ENCODE measurements around the gene SLC35B1. TPM values are rescaled to one million over a fixed set of nuclear protein-coding genes. Genes with fewer than 3 reads are reported as not detected.

The SLC35B1 gene
- total RNA-seq, 2 experiments from 2014 or later, result 51.2 to 51.4 TPM

GRCh38 chr17:49692751-49693150 is 15.0 kb downstream of the SLC35B1 start:
- no peaks in the 10 kb centered on the region for H3K36me3 ChIP-seq (ENCODE audit: insufficient read depth, low read length)
- peaks cover 18% of the 10 kb centered on the region for H3K4me1 ChIP-seq (ENCODE audit: insufficient read depth, low read length, poor library complexity, severe bottlenecking)
- POLR2A ChIA-PET, result interaction anchor here (0.6 kb wide), 1 partner anchor 262 kb away, joined by 4 read pairs; no protein-coding TSS in a partner anchor
- no TSS peak for BruUV-seq (replicated peaks)
- intact Hi-C loops (cut with micrococcal nuclease; ENCODE audit: unreplicated experiment), result no loop called here
- TF ChIP-seq EZH2phosphoT487 (IDR thresholded peaks at IDR 0.05; ENCODE audit: borderline replicate concordance, low read depth, low read length) (no peak), CTCF (conservative IDR thresholded peaks at IDR 0.05; ENCODE audit: low read length) (no peak)
- DNase-seq (ENCODE audit: low spot score), result no peak
- no peak overlapping the region for H3K4me3 ChIP-seq (ENCODE audit: low read depth, low read length, poor library complexity, severe bottlenecking)
- CTCF ChIA-PET (ENCODE audit: unreplicated experiment), result no interaction called here
- no peak overlapping the region for H3K27ac ChIP-seq (ENCODE audit: low read depth, low read length, poor library complexity, severe bottlenecking)
- no peak overlapping the region for H2AFZ ChIP-seq (ENCODE audit: low read length)
- no peaks in the 10 kb centered on the region for H4K20me1 ChIP-seq (ENCODE audit: insufficient read depth, low read length)
- H3K4me2 ChIP-seq (ENCODE audit: low read length), result no peak overlapping the region
- H3K79me2 ChIP-seq (ENCODE audit: insufficient read depth, low read depth, low read length), result no peaks in the 10 kb centered on the region
- H3K9me3 ChIP-seq (ENCODE audit: low read length), result no peaks in the 10 kb centered on the region
- H3K9me2 ChIP-seq (ENCODE audit: insufficient read depth, low read length), result no peaks in the 10 kb centered on the region

- TF ChIP-seq CTCF (conservative IDR thresholded peaks at IDR 0.05; ENCODE audit: low read length), result no peak
- no peak for TF ChIP-seq EZH2phosphoT487 (IDR thresholded peaks at IDR 0.05; ENCODE audit: borderline replicate concordance, low read depth, low read length)
- ChIA-PET CTCF (ENCODE audit: unreplicated experiment) (no interaction called here), POLR2A (interaction anchor here (0.6 kb wide), 1 partner anchor 261 kb away, joined by 4 read pairs; no protein-coding TSS in a partner anchor)
- H3K9me2 ChIP-seq (ENCODE audit: insufficient read depth, low read length), result no peaks in the 10 kb centered on the region
- no peak overlapping the region for H3K4me3 ChIP-seq (ENCODE audit: low read depth, low read length, poor library complexity, severe bottlenecking)
- no TSS peak for BruUV-seq (replicated peaks)
- no peak overlapping the region for H3K27ac ChIP-seq (ENCODE audit: low read depth, low read length, poor library complexity, severe bottlenecking)
- no peaks in the 10 kb centered on the region for H4K20me1 ChIP-seq (ENCODE audit: insufficient read depth, low read length)
- peaks cover 25% of the 10 kb centered on the region for H3K4me1 ChIP-seq (ENCODE audit: insufficient read depth, low read length, poor library complexity, severe bottlenecking)
- DNase-seq (ENCODE audit: low spot score), result no peak
- no peaks in the 10 kb centered on the region for H3K36me3 ChIP-seq (ENCODE audit: insufficient read depth, low read length)
- intact Hi-C loops (cut with micrococcal nuclease; ENCODE audit: unreplicated experiment), result no loop called here
- no peaks in the 10 kb centered on the region for H3K9me3 ChIP-seq (ENCODE audit: low read length)
- H3K79me2 ChIP-seq (ENCODE audit: insufficient read depth, low read depth, low read length), result no peaks in the 10 kb centered on the region
- H3K4me2 ChIP-seq (ENCODE audit: low read length), result no peak overlapping the region
- no peak overlapping the region for H2AFZ ChIP-seq (ENCODE audit: low read length)
Observed at GRCh38 chr17:49691677-49692191, 16.0 kb downstream of the SLC35B1 start.

- Histone ChIP-seq H3K4me2 (ENCODE audit: low read length) (no peak overlapping the region), H3K9me3 (ENCODE audit: low read length) (no peaks in the 10 kb centered on the region), H4K20me1 (ENCODE audit: insufficient read depth, low read length) (no peaks in the 10 kb centered on the region), H3K4me3 (ENCODE audit: low read depth, low read length, poor library complexity, severe bottlenecking) (no peak overlapping the region), H2AFZ (ENCODE audit: low read length) (no peak overlapping the region), H3K27ac (ENCODE audit: low read depth, low read length, poor library complexity, severe bottlenecking) (no peak overlapping the region), H3K9me2 (ENCODE audit: insufficient read depth, low read length) (no peaks in the 10 kb centered on the region), H3K4me1 (ENCODE audit: insufficient read depth, low read length, poor library complexity, severe bottlenecking) (peaks cover 21% of the 10 kb centered on the region), H3K79me2 (ENCODE audit: insufficient read depth, low read depth, low read length) (no peaks in the 10 kb centered on the region), H3K36me3 (ENCODE audit: insufficient read depth, low read length) (no peaks in the 10 kb centered on the region)
- CTCF ChIA-PET (ENCODE audit: unreplicated experiment), result no interaction called here
- no TSS peak for BruUV-seq (replicated peaks)
- DNase-seq (ENCODE audit: low spot score), result no peak
- intact Hi-C loops (cut with micrococcal nuclease; ENCODE audit: unreplicated experiment), result no loop called here
- TF ChIP-seq EZH2phosphoT487 (IDR thresholded peaks at IDR 0.05; ENCODE audit: borderline replicate concordance, low read depth, low read length), result no peak
- POLR2A ChIA-PET, result no interaction called here
Observed at GRCh38 chr17:49691086-49691676, 16.6 kb downstream of the SLC35B1 start.

All from OCI-LY7 (cell line).